ENCODE measurements around the gene FAM234B.
"Not testable (repeated sequence)": the region's sequence is repeated elsewhere in the genome, so short reads cannot be mapped to it uniquely, and the experiment has no call there.

Gene FAM234B

GRCh38 chr12:13066014-13066413 lies 21.8 kb downstream of the FAM234B start:
- DNase-seq, result no peak

- no peak for DNase-seq
These were observed 22.3 kb downstream of the FAM234B start for GRCh38 chr12:13066459-13066858.

GRCh38 chr12:13067322-13067721 lies 23.1 kb downstream of the FAM234B start:
- no peak for DNase-seq

- DNase-seq, result no peak
These were observed 25.2 kb downstream of the FAM234B start for GRCh38 chr12:13069380-13069779.

- peak; percentile 10 for DNase-seq
These were observed 27.4 kb downstream of the FAM234B start for GRCh38 chr12:13071305-13072280.

GRCh38 chr12:13073173-13073572 lies 29.0 kb downstream of the FAM234B start:
- DNase-seq, result no peak

- DNase-seq, result no peak
These were observed 30.4 kb downstream of the FAM234B start for GRCh38 chr12:13074396-13075117.

GRCh38 chr12:13075118-13075480 lies 30.9 kb downstream of the FAM234B start:
- DNase-seq, result no peak

- no peak for DNase-seq
These were observed 31.8 kb downstream of the FAM234B start for GRCh38 chr12:13075786-13076570.

- no peak for DNase-seq
These were observed 35.3 kb downstream of the FAM234B start for GRCh38 chr12:13079440-13079906.

GRCh38 chr12:13080266-13080665 lies 36.1 kb downstream of the FAM234B start:
- DNase-seq, result no peak

- DNase-seq, result no peak
These were observed 38.7 kb downstream of the FAM234B start for GRCh38 chr12:13082861-13083260.

- not testable (repeated sequence) for DNase-seq
These were observed 39.5 kb downstream of the FAM234B start for GRCh38 chr12:13083638-13084037.

GRCh38 chr12:13084898-13085640 lies 40.9 kb downstream of the FAM234B start:
- DNase-seq, result no peak

- no peak for DNase-seq
These were observed 41.9 kb downstream of the FAM234B start for GRCh38 chr12:13085968-13086686.

GRCh38 chr12:13087766-13088165 lies 43.6 kb downstream of the FAM234B start:
- no peak for DNase-seq

GRCh38 chr12:13088496-13088895 lies 44.3 kb downstream of the FAM234B start:
- DNase-seq, result no peak

- no peak for DNase-seq
These were observed 45.9 kb downstream of the FAM234B start for GRCh38 chr12:13090054-13090453.

- DNase-seq, result no peak
These were observed 47.7 kb downstream of the FAM234B start for GRCh38 chr12:13091832-13092231.

- DNase-seq, result no peak
These were observed 49.1 kb downstream of the FAM234B start for GRCh38 chr12:13093191-13093847.

GRCh38 chr12:13093848-13094220 lies 49.7 kb downstream of the FAM234B start:
- no peak for DNase-seq
